BE2C (cell line): ENCODE data around the gene COL6A3.

Source experiments
- DNase-seq: peaks from one replicate; pipeline ENCODE4 v3.0.0-alpha.2; 2020
- H3K27me3 ChIP-seq: fragments of 250-450 bp; sonication (Bioruptor Pico); 2 replicates; pipeline ENCODE4 v1.5.1; 2020; ENCODE audit warnings: mild to moderate bottlenecking
- H3K36me3 ChIP-seq: fragments of 250-450 bp; sonication (Bioruptor Pico); 2 replicates; pipeline ENCODE4 v1.5.1; 2020; ENCODE audit warnings: mild to moderate bottlenecking
- H3K4me1 ChIP-seq: fragments of 250-450 bp; sonication (Bioruptor Pico); 2 replicates; pipeline ENCODE4 v1.5.1; 2020
- H3K4me3 ChIP-seq: 2 replicates; pipeline ENCODE4 v1.5.1; 2011; ENCODE audit warnings: low read depth, low read length
- H3K9me3 ChIP-seq: fragments of 250-450 bp; sonication (Bioruptor Pico); 2 replicates; pipeline ENCODE4 v1.5.1; 2020
- TF ChIP-seq, protein P1 (sequence below): IDR thresholded peaks from 2 replicates; pipeline ENCODE4 v1.5.1; 2012; ENCODE audit warnings: mild to moderate bottlenecking, low read depth, low read length

Gene COL6A3

GRCh38 chr2:237374284-237375060 lies 39.5 kb downstream of the COL6A3 start:
- Histone ChIP-seq H3K4me3 (no peak overlapping the region), H3K36me3 (no peaks in the 10 kb centered on the region), H3K27me3 (no peaks in the 10 kb centered on the region), H3K4me1 (no peaks in the 10 kb centered on the region), H3K9me3 (no peaks in the 10 kb centered on the region)
- no peak for DNase-seq
- TF ChIP-seq, protein P1, sequence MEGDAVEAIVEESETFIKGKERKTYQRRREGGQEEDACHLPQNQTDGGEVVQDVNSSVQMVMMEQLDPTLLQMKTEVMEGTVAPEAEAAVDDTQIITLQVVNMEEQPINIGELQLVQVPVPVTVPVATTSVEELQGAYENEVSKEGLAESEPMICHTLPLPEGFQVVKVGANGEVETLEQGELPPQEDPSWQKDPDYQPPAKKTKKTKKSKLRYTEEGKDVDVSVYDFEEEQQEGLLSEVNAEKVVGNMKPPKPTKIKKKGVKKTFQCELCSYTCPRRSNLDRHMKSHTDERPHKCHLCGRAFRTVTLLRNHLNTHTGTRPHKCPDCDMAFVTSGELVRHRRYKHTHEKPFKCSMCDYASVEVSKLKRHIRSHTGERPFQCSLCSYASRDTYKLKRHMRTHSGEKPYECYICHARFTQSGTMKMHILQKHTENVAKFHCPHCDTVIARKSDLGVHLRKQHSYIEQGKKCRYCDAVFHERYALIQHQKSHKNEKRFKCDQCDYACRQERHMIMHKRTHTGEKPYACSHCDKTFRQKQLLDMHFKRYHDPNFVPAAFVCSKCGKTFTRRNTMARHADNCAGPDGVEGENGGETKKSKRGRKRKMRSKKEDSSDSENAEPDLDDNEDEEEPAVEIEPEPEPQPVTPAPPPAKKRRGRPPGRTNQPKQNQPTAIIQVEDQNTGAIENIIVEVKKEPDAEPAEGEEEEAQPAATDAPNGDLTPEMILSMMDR, result no peak

DNA sequence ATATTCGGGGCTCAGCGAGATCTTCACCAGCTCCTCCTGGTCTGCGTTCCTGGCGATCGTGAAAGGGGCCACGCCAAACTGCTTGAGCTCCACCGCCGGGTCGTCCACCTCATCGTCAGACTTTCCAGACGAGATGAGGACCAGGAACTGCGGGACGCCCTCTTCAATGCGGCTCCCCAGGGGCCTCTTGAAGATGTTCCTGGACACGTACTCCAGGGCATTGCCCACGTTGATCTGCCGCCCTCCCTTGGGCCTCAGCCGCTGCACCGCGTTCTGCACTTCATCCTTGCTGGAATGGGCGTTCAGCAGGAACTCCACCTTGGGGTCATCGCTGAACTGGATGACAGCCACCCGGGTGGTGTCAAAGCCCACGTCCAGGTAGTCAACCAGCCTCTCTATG lies 42.1 kb downstream of the COL6A3 start:
- Histone ChIP-seq H3K4me1 (no peaks in the 10 kb centered on the region), H3K36me3 (no peaks in the 10 kb centered on the region), H3K27me3 (no peaks in the 10 kb centered on the region), H3K4me3 (no peak overlapping the region), H3K9me3 (no peaks in the 10 kb centered on the region)
- TF ChIP-seq, protein P1, result no peak
- no peak for DNase-seq

DNA sequence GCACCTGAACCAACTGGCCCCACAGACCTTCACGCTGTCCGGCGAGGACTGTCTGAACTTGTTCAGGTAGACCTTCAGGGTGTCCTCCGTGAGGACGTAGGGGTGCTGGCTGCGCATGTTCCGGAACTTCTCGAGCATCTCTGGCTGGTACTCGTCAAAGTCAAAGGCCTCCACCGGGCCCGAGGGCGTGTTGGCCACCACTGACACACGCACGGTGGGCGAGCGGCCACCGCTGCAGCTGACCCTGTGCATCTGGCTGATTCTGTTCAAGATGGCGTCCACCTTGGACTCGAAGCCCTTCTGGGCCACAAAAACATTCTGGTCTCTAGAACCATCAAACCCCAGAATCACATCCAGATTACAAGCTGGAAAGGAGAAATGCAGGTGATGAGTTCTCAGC lies 48.3 kb downstream of the COL6A3 start:
- Histone ChIP-seq H3K36me3 (no peaks in the 10 kb centered on the region), H3K4me3 (no peak overlapping the region), H3K27me3 (no peaks in the 10 kb centered on the region), H3K4me1 (no peaks in the 10 kb centered on the region), H3K9me3 (no peaks in the 10 kb centered on the region; the same call in 1 of the 2 replicates)
- TF ChIP-seq, protein P1, result no peak
- DNase-seq, result no peak

DNA sequence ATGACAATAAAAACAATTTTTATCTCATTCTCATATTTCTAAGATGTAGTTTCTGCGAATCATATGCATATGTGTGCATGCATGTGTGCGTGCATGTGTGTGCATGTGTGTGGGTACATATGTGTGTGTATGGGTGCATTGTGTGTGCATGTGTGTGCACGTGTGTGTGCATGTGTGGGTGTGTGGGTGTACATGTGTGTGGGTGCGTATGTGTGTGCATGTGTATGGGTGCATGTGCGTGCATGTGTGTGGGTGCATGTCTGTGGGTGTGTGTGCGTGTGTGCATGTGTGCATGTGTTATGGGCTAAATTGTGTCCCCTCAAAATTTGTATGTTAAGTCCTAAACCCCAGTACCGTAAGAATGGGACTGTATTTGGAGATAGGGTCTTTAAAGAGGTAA lies 49.3 kb downstream of the COL6A3 start:
- TF ChIP-seq, protein P1, result no peak
- no peak for DNase-seq
- Histone ChIP-seq H3K27me3 (no peaks in the 10 kb centered on the region), H3K36me3 (no peaks in the 10 kb centered on the region), H3K4me1 (no peaks in the 10 kb centered on the region), H3K4me3 (no peak overlapping the region), H3K9me3 (no peaks in the 10 kb centered on the region; the same call in 1 of the 2 replicates)

DNA sequence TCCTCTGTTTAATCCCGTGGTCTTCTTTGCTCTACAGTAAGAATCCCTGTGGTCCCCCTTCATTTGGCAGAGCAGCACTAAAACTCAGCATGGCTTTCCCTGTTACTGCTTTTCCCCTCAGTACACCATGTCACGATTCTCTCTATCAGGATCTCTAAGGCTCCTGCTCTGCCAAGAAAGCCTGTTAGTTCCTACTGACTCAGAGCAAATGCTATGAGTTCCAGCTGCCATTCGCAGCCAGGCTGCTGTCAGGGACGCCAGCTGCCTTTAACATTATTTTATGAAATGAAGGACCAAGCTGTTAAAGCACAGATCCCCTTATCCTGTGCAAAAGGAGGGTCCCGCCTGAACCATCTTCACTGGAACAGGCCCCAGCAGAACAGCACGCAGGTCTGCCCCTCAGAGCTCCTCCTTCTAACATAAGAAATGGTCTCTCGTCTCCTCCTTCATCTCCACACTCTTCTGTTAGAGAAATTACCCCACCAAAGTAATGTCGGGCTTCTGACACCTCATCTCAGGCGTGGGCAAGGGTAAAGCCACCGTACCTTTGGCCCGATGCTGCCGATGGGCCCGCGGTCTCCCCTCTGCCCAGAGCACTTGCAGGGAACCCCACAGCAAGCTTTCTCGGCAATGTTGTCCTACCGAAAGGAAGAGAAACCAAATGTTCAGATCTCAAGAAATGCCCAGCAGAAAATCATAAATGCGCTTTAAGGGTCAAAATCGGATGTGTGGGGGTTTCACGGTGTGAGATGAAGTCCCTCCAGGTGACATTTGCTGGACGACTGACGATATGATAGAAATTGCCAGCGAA lies 52.6 kb downstream of the COL6A3 start:
- Histone ChIP-seq H3K4me1 (no peaks in the 10 kb centered on the region), H3K9me3 (no peaks in the 10 kb centered on the region; the same call in 1 of the 2 replicates), H3K4me3 (no peak overlapping the region), H3K36me3 (no peaks in the 10 kb centered on the region), H3K27me3 (no peaks in the 10 kb centered on the region)
- TF ChIP-seq, protein P1, result no peak
- no peak for DNase-seq
